LNCAP (cell line): ENCODE data around the gene ANXA1.

ENCODE experiments used
- CTCF ChIP-seq: fragments of 450-650 bp; IDR thresholded peaks from 2 replicates; pipeline ENCODE4 v1.5.1; 2017; ENCODE audit warnings: mild to moderate bottlenecking

Gene ANXA1

GRCh38 chr9:73180403-73180802, 28.7 kb downstream of the ANXA1 start:
- TF ChIP-seq CTCF, result no peak

- no peak for TF ChIP-seq CTCF
These were observed 31.3 kb downstream of the ANXA1 start for GRCh38 chr9:73182928-73183327.

- TF ChIP-seq CTCF, result no peak
These were observed 31.8 kb downstream of the ANXA1 start for GRCh38 chr9:73183428-73183827.

GRCh38 chr9:73183917-73184861, 32.5 kb downstream of the ANXA1 start:
- TF ChIP-seq CTCF, result peak; percentile 34; the same call in 1 of the 2 replicates

- no peak for TF ChIP-seq CTCF
These were observed 42.6 kb downstream of the ANXA1 start for GRCh38 chr9:73194284-73194683.

GRCh38 chr9:73199448-73199847, 47.8 kb downstream of the ANXA1 start:
- no peak for TF ChIP-seq CTCF

GRCh38 chr9:73199886-73200285, 48.2 kb downstream of the ANXA1 start:
- peak; percentile 81 for TF ChIP-seq CTCF
